Measurements from ENCODE around the gene XRCC4.

Gene XRCC4

GRCh38 chr5:83084336-83084735 is 7.0 kb downstream of the XRCC4 start:
- Histone ChIP-seq H3K27ac (ENCODE audit: extremely low read depth, low read depth, low read length) (no peak overlapping the region), H3K9me3 (ENCODE audit: control insufficient read depth, insufficient read depth, low read depth, low read length) (no peaks in the 10 kb centered on the region), H3K4me1 (ENCODE audit: control insufficient read depth, insufficient read depth, low read length) (no peaks in the 10 kb centered on the region), H3K4me3 (ENCODE audit: low read depth, low read length) (no peak overlapping the region), H3K36me3 (ENCODE audit: control insufficient read depth in 2 of 2, insufficient read depth in 1 of 2, low read length in 2 of 2) (no peaks in the 10 kb centered on the region)
- ChIA-PET POLR2A (no interaction called here), CTCF (no interaction called here)
- TF ChIP-seq ZBTB8A (tag by site-specific recombination; IDR thresholded peaks at IDR 0.05) (no peak), ZNF473 (tag by site-specific recombination; IDR thresholded peaks at IDR 0.05) (no peak), ZNF266 (tag by site-specific recombination; IDR thresholded peaks at IDR 0.05; ENCODE audit: low read depth) (no peak), KLF1 (tag by site-specific recombination; IDR thresholded peaks at IDR 0.05) (no peak), ZNF704 (tag by site-specific recombination; IDR thresholded peaks at IDR 0.05) (no peak), KLF7 (tag by site-specific recombination; IDR thresholded peaks at IDR 0.05; ENCODE audit: borderline replicate concordance) (no peak), BCL11B (tag by site-specific recombination; IDR thresholded peaks at IDR 0.05; ENCODE audit: low read depth) (no peak)
- TF ChIP-seq, protein P1, sequence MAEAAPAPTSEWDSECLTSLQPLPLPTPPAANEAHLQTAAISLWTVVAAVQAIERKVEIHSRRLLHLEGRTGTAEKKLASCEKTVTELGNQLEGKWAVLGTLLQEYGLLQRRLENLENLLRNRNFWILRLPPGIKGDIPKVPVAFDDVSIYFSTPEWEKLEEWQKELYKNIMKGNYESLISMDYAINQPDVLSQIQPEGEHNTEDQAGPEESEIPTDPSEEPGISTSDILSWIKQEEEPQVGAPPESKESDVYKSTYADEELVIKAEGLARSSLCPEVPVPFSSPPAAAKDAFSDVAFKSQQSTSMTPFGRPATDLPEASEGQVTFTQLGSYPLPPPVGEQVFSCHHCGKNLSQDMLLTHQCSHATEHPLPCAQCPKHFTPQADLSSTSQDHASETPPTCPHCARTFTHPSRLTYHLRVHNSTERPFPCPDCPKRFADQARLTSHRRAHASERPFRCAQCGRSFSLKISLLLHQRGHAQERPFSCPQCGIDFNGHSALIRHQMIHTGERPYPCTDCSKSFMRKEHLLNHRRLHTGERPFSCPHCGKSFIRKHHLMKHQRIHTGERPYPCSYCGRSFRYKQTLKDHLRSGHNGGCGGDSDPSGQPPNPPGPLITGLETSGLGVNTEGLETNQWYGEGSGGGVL (tag by site-specific recombination; IDR thresholded peaks at IDR 0.05) = no peak

GRCh38 chr5:83085106-83085505 is 7.8 kb downstream of the XRCC4 start:
- H3K36me3 ChIP-seq (ENCODE audit: control insufficient read depth in 2 of 2, insufficient read depth in 1 of 2, low read length in 2 of 2) = no peaks in the 10 kb centered on the region
- ChIA-PET CTCF (interaction anchor here (0.9 to 1.0 kb wide), 2 partner anchors 9 to 443 kb away, joined by 3 to 6 read pairs; no protein-coding TSS in a partner anchor), POLR2A (no interaction called here)
- no peak overlapping the region for H3K27ac ChIP-seq (ENCODE audit: extremely low read depth, low read depth, low read length)
- TF ChIP-seq ZSCAN16 (tag by site-specific recombination; IDR thresholded peaks at IDR 0.05) (no peak), ZNF155 (tag by site-specific recombination; IDR thresholded peaks at IDR 0.05) (no peak), SCRT1 (tag by site-specific recombination; IDR thresholded peaks at IDR 0.05; ENCODE audit: borderline replicate concordance) (no peak)
- H3K4me3 ChIP-seq (ENCODE audit: low read depth, low read length) = no peak overlapping the region
- no peaks in the 10 kb centered on the region for H3K9me3 ChIP-seq (ENCODE audit: control insufficient read depth, insufficient read depth, low read depth, low read length)
- no peaks in the 10 kb centered on the region for H3K4me1 ChIP-seq (ENCODE audit: control insufficient read depth, insufficient read depth, low read length)

DNA sequence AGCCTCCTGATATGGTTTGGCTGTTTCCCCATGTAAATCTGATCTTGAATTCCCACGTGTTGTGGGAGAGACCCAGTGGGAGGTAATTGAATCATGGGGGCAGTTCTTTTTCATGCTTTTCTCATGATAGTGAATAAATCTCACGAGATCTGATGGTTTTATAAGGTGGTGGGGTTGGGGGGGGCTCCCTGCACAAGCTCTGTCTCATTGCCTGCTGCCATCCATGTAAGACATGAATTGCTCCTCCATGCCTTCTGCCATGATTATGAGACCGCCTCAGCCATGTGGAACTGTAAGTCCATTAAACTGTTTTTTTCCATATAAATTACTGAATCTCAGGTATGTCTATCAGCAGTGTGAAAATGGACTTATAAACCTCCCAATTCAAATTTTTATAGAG is 12.8 kb downstream of the XRCC4 start:
- TF ChIP-seq ZSCAN16 (tag by site-specific recombination; IDR thresholded peaks at IDR 0.05) (no peak), ZNF221 (tag by site-specific recombination; IDR thresholded peaks at IDR 0.05; ENCODE audit: borderline replicate concordance) (no peak), YY2 (tag by site-specific recombination; IDR thresholded peaks at IDR 0.05) (no peak)
- Histone ChIP-seq H3K9me3 (ENCODE audit: control insufficient read depth, insufficient read depth, low read depth, low read length) (no peaks in the 10 kb centered on the region; the same call in 1 of the 2 replicates), H3K27ac (ENCODE audit: extremely low read depth, low read depth, low read length) (no peak overlapping the region), H3K4me1 (ENCODE audit: control insufficient read depth, insufficient read depth, low read length) (no peaks in the 10 kb centered on the region), H3K36me3 (ENCODE audit: control insufficient read depth in 2 of 2, insufficient read depth in 1 of 2, low read length in 2 of 2) (no peaks in the 10 kb centered on the region), H3K4me3 (ENCODE audit: low read depth, low read length) (no peak overlapping the region)
- CTCF ChIA-PET = interaction anchor here (0.6 kb wide), 1 partner anchor 340 kb away, joined by 3 read pairs; no protein-coding TSS in a partner anchor
- POLR2A ChIA-PET = no interaction called here

DNA sequence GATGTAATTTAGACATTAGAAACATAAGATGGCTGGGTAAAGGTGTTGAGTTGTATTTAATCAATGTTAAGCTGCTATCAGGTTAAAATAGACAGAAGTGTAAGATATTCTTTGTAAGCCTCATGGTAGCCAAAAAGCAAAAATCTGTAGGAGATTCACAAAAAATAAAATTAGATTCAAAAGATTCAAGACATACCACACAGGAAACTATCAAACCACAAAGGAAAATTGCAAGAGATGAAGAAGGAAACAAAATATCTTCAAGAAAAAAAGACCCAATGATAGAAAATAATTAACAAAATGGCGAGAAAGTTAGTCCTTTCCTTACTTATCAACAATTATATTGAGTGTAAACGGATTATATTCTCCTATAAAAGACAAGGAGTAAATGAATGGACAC is 15.3 kb downstream of the XRCC4 start:
- CTCF ChIA-PET = interaction anchor here (0.6 to 0.7 kb wide), 3 partner anchors 157 to 406 kb away, joined by 3 read pairs; no protein-coding TSS in a partner anchor
- POLR2A ChIA-PET = no interaction called here
- Histone ChIP-seq H3K4me3 (ENCODE audit: low read depth, low read length) (no peak overlapping the region), H3K9me3 (ENCODE audit: control insufficient read depth, insufficient read depth, low read depth, low read length) (no peaks in the 10 kb centered on the region; the same call in 1 of the 2 replicates), H3K36me3 (ENCODE audit: control insufficient read depth in 2 of 2, insufficient read depth in 1 of 2, low read length in 2 of 2) (no peaks in the 10 kb centered on the region), H3K27ac (ENCODE audit: extremely low read depth, low read depth, low read length) (no peak overlapping the region), H3K4me1 (ENCODE audit: control insufficient read depth, insufficient read depth, low read length) (peaks cover 4% of the 10 kb centered on the region)
- no peak for TF ChIP-seq ZSCAN23 (tag by site-specific recombination; IDR thresholded peaks at IDR 0.05)
- TF ChIP-seq ZBTB49 (tag by site-specific recombination; IDR thresholded peaks at IDR 0.05; ENCODE audit: low read depth) = no peak
- no peak for TF ChIP-seq ZNF114 (tag by site-specific recombination; IDR thresholded peaks at IDR 0.05)
- no peak for TF ChIP-seq ZNF324 (tag by site-specific recombination; IDR thresholded peaks at IDR 0.05)
- no peak for TF ChIP-seq ZBTB21 (tag by site-specific recombination; IDR thresholded peaks at IDR 0.05)
- no peak for TF ChIP-seq GLI2 (tag by site-specific recombination; IDR thresholded peaks at IDR 0.05; ENCODE audit: borderline replicate concordance, low read depth)
